Measurements from ENCODE around the gene SP4. TPM values are rescaled to one million over a fixed set of nuclear protein-coding genes. Genes with fewer than 3 reads are reported as not detected.
A peak's percentile ranks its signal among the peaks of the same experiment; 100 is the strongest.

The SP4 gene
- total RNA-seq, 2 experiments from 2014 or later = 18.4 to 19.0 TPM

GRCh38 chr7:21538936-21539495 is 111.1 kb downstream of the SP4 start:
- H3K9me3 Mint-ChIP-seq = no peaks in the 10 kb centered on the region
- H3K36me3 Mint-ChIP-seq = no peaks in the 10 kb centered on the region
- peaks cover 5% of the 10 kb centered on the region for H3K4me1 Mint-ChIP-seq (ENCODE audit: low read depth)
- H3K4me3 Mint-ChIP-seq = no peak overlapping the region
- intact Hi-C loops (cut with micrococcal nuclease) = no loop called here
- peaks cover 44% of the 10 kb centered on the region for H3K27me3 Mint-ChIP-seq
- CTCF ChIA-PET = no interaction called here
- POLR2A ChIA-PET = no interaction called here
- no peak overlapping the region for H3K27ac Mint-ChIP-seq
- no peak for DNase-seq

- peak; percentile 32 for DNase-seq
- ChIA-PET POLR2A (no interaction called here), CTCF (interaction anchor here (0.8 kb wide), 1 partner anchor 287 kb away, joined by 3 read pairs; no protein-coding TSS in a partner anchor)
- intact Hi-C loops (cut with micrococcal nuclease) = loop anchor here (5.0 kb wide), 1 partner anchor 751 kb away; no protein-coding TSS in a partner anchor
- Mint-ChIP-seq H3K27ac (no peak within 1 kb of the TSS), H3K9me3 (no peaks in the 10 kb centered on the region), H3K27me3 (peaks cover 59% of the 10 kb centered on the region), H3K4me3 (peak within 1 kb of the TSS; percentile 63), H3K36me3 (no peaks in the 10 kb centered on the region), H3K4me1 (ENCODE audit: low read depth) (peaks cover 6% of the 10 kb centered on the region)
Observed at GRCh38 chr7:21542891-21543527, 115.1 kb downstream of the SP4 start, which contains the start of gene DNAH11. DNAH11 (plus strand) TSS chr7:21543039; CDS start chr7:21543246, 207 bp downstream.

- Mint-ChIP-seq H3K36me3 (no peaks in the 10 kb centered on the region), H3K27ac (no peak overlapping the region), H3K4me3 (peak overlapping the region; percentile 63), H3K4me1 (ENCODE audit: low read depth) (peaks cover 6% of the 10 kb centered on the region), H3K9me3 (no peaks in the 10 kb centered on the region), H3K27me3 (peaks cover 60% of the 10 kb centered on the region)
- ChIA-PET CTCF (interaction anchor here (0.8 kb wide), 1 partner anchor 288 kb away, joined by 3 read pairs; no protein-coding TSS in a partner anchor), POLR2A (no interaction called here)
- no peak for DNase-seq
- intact Hi-C loops (cut with micrococcal nuclease) = loop anchor here (5.0 kb wide), 1 partner anchor 751 kb away; no protein-coding TSS in a partner anchor
Observed at GRCh38 chr7:21543528-21544302, 115.8 kb downstream of the SP4 start.

- Mint-ChIP-seq H3K27ac (no peak overlapping the region), H3K9me3 (no peaks in the 10 kb centered on the region), H3K4me1 (ENCODE audit: low read depth) (peaks cover 6% of the 10 kb centered on the region), H3K36me3 (no peaks in the 10 kb centered on the region), H3K27me3 (peaks cover 56% of the 10 kb centered on the region), H3K4me3 (no peak overlapping the region)
- POLR2A ChIA-PET = no interaction called here
- intact Hi-C loops (cut with micrococcal nuclease) = loop anchor here (5.0 kb wide), 1 partner anchor 752 kb away; no protein-coding TSS in a partner anchor
- no peak for DNase-seq
- CTCF ChIA-PET = no interaction called here
Observed at GRCh38 chr7:21544303-21544656, 116.4 kb downstream of the SP4 start.

- intact Hi-C loops (cut with micrococcal nuclease) = loop anchor here (5.0 kb wide), 1 partner anchor 752 kb away; no protein-coding TSS in a partner anchor
- H3K27ac Mint-ChIP-seq = no peak overlapping the region
- POLR2A ChIA-PET = no interaction called here
- H3K9me3 Mint-ChIP-seq = no peaks in the 10 kb centered on the region
- H3K4me1 Mint-ChIP-seq (ENCODE audit: low read depth) = peaks cover 6% of the 10 kb centered on the region
- H3K27me3 Mint-ChIP-seq = peaks cover 54% of the 10 kb centered on the region
- CTCF ChIA-PET = no interaction called here
- H3K36me3 Mint-ChIP-seq = no peaks in the 10 kb centered on the region
- H3K4me3 Mint-ChIP-seq = no peak overlapping the region
- no peak for DNase-seq
Observed at GRCh38 chr7:21544715-21545114, 116.8 kb downstream of the SP4 start.

GRCh38 chr7:21547501-21547900 is 119.6 kb downstream of the SP4 start:
- DNase-seq = no peak
- H3K36me3 Mint-ChIP-seq = no peaks in the 10 kb centered on the region
- intact Hi-C loops (cut with micrococcal nuclease) = no loop called here
- H3K27ac Mint-ChIP-seq = no peak overlapping the region
- CTCF ChIA-PET = no interaction called here
- H3K4me3 Mint-ChIP-seq = no peak overlapping the region
- H3K9me3 Mint-ChIP-seq = no peaks in the 10 kb centered on the region
- peaks cover 6% of the 10 kb centered on the region for H3K4me1 Mint-ChIP-seq (ENCODE audit: low read depth)
- POLR2A ChIA-PET = no interaction called here
- peaks cover 33% of the 10 kb centered on the region for H3K27me3 Mint-ChIP-seq

- no peak overlapping the region for H3K27ac Mint-ChIP-seq
- no peak for DNase-seq
- H3K4me3 Mint-ChIP-seq = no peak overlapping the region
- H3K27me3 Mint-ChIP-seq = peaks cover 26% of the 10 kb centered on the region
- ChIA-PET POLR2A (no interaction called here), CTCF (interaction anchor here (1.2 kb wide), 1 partner anchor 292 kb away, joined by 3 read pairs; no protein-coding TSS in a partner anchor)
- intact Hi-C loops (cut with micrococcal nuclease) = no loop called here
- H3K9me3 Mint-ChIP-seq = no peaks in the 10 kb centered on the region
- no peaks in the 10 kb centered on the region for H3K36me3 Mint-ChIP-seq
- peaks cover 6% of the 10 kb centered on the region for H3K4me1 Mint-ChIP-seq (ENCODE audit: low read depth)
Observed at GRCh38 chr7:21548491-21548890, 120.6 kb downstream of the SP4 start.

GRCh38 chr7:21550076-21550475 is 122.2 kb downstream of the SP4 start:
- ChIA-PET POLR2A (no interaction called here), CTCF (no interaction called here)
- intact Hi-C loops (cut with micrococcal nuclease) = no loop called here
- H3K27ac Mint-ChIP-seq = no peak overlapping the region
- no peak overlapping the region for H3K4me3 Mint-ChIP-seq
- H3K9me3 Mint-ChIP-seq = no peaks in the 10 kb centered on the region
- no peaks in the 10 kb centered on the region for H3K36me3 Mint-ChIP-seq
- H3K4me1 Mint-ChIP-seq (ENCODE audit: low read depth) = no peaks in the 10 kb centered on the region
- DNase-seq = no peak
- H3K27me3 Mint-ChIP-seq = peaks cover 16% of the 10 kb centered on the region

- no peak for DNase-seq
- Mint-ChIP-seq H3K4me3 (no peak overlapping the region), H3K36me3 (no peaks in the 10 kb centered on the region), H3K9me3 (no peaks in the 10 kb centered on the region), H3K27me3 (peaks cover 10% of the 10 kb centered on the region), H3K27ac (no peak overlapping the region), H3K4me1 (ENCODE audit: low read depth) (no peaks in the 10 kb centered on the region)
- intact Hi-C loops (cut with micrococcal nuclease) = no loop called here
- CTCF ChIA-PET = interaction anchor here (0.9 kb wide), 1 partner anchor 295 kb away, joined by 3 read pairs; no protein-coding TSS in a partner anchor
- POLR2A ChIA-PET = no interaction called here
Observed at GRCh38 chr7:21550821-21551531, 123.1 kb downstream of the SP4 start.

GRCh38 chr7:21562385-21562784 is 134.5 kb downstream of the SP4 start:
- intact Hi-C loops (cut with micrococcal nuclease) = no loop called here
- no peak for DNase-seq
- ChIA-PET CTCF (interaction anchor here (0.6 kb wide), 1 partner anchor 438 kb away, joined by 3 read pairs; no protein-coding TSS in a partner anchor), POLR2A (interaction anchor here (0.5 kb wide), 1 partner anchor 298 kb away, joined by 3 read pairs; no protein-coding TSS in a partner anchor)
- no peak overlapping the region for H3K27ac Mint-ChIP-seq
- no peaks in the 10 kb centered on the region for H3K4me1 Mint-ChIP-seq (ENCODE audit: low read depth)
- no peaks in the 10 kb centered on the region for H3K36me3 Mint-ChIP-seq
- H3K9me3 Mint-ChIP-seq = no peaks in the 10 kb centered on the region
- H3K4me3 Mint-ChIP-seq = no peak overlapping the region
- H3K27me3 Mint-ChIP-seq = no peaks in the 10 kb centered on the region

All from activated CD4-positive, alpha-beta memory T cell treated with anti-CD3 and anti-CD28 coated beads for 36 hours (primary cell).